Gastrocnemius medialis (tissue), 4 donors: ENCODE data around the gene ATP6V1D.

ENCODE experiments used
- POLR2A ChIP-seq, 2 donors: fragments of 450-650 bp; IDR thresholded peaks; one replicate each; pipeline ENCODE4 v1.6.1; 2017; ENCODE audit warnings: antibody characterized with exemption in 2 of 2, mild to moderate bottlenecking in 2 of 2, moderate library complexity in 2 of 2
- TF ChIP-seq, protein P1 (sequence below), 5 experiments: fragments of 450-650 bp in 3 of 5; fragments of 200-600 bp in 2 of 5; sonication (generic) in 2 of 5; IDR thresholded peaks in 4 of 5; conservative IDR thresholded peaks in 1 of 5; 1 replicate in 4 of 5; 2 replicates in 1 of 5; pipeline ENCODE4 v1.5.1; 2016 to 2019; ENCODE audit warnings: antibody characterized with exemption in 5 of 5, mild to moderate bottlenecking in 3 of 5, moderate library complexity in 3 of 5

- TF ChIP-seq, protein P1, sequence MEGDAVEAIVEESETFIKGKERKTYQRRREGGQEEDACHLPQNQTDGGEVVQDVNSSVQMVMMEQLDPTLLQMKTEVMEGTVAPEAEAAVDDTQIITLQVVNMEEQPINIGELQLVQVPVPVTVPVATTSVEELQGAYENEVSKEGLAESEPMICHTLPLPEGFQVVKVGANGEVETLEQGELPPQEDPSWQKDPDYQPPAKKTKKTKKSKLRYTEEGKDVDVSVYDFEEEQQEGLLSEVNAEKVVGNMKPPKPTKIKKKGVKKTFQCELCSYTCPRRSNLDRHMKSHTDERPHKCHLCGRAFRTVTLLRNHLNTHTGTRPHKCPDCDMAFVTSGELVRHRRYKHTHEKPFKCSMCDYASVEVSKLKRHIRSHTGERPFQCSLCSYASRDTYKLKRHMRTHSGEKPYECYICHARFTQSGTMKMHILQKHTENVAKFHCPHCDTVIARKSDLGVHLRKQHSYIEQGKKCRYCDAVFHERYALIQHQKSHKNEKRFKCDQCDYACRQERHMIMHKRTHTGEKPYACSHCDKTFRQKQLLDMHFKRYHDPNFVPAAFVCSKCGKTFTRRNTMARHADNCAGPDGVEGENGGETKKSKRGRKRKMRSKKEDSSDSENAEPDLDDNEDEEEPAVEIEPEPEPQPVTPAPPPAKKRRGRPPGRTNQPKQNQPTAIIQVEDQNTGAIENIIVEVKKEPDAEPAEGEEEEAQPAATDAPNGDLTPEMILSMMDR (IDR thresholded peaks at IDR 0.05 in 4 of 5, conservative IDR thresholded peaks at IDR 0.05 in 1 of 5) = no peak
- TF ChIP-seq POLR2A (IDR thresholded peaks at IDR 0.05) = no peak
These were observed 11.9 kb upstream of the ATP6V1D start for GRCh38 chr14:67371247-67372148.
